Kidney tubule cell (primary cell): ENCODE results near the gene ESYT3.
"Not testable (repeated sequence)": the region's sequence is repeated elsewhere in the genome, so short reads cannot be mapped to it uniquely, and the experiment has no call there.

Experiments
- DNase-seq: peaks from one replicate; pipeline ENCODE4 v3.0.0-alpha.2; 2018; ENCODE audit warnings: low spot score

The ESYT3 gene

DNA sequence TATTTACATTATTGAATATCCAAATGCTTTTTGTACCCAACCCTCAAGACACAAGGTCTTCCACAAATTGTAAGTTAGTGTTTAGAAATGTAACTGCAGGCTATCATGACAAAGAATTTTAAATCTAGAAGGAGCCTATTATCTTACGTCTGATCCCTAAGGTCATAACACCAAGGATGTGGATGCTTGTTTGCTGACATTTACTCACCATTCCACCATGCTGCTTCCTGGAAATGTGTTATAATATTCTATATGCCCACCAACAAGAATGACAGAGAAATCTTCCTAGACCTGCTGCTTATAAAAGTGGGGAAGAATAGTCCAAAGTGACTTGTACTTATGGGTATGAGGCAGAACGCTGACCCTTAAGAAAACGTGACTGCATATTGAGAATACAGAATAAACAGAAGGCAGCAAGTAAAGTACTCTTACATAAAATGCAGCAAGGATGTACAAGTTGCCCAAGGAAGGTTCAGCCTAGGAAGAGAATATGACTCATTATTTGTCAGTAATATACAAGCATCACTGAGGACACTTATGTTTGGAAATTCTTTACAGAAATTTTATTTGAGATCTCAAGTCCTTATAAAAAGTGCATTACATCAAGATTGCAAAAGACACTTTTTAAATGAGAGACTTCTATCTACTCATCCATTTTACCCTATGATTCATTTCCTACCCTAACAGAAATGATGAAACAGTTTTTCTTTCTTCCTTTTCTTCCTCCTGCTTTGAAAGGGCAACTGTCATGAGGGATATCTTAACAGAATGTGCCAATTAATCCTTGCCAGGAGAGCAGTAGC lies 59.6 kb downstream of the ESYT3 start:
- peak; percentile 60 for DNase-seq

DNA sequence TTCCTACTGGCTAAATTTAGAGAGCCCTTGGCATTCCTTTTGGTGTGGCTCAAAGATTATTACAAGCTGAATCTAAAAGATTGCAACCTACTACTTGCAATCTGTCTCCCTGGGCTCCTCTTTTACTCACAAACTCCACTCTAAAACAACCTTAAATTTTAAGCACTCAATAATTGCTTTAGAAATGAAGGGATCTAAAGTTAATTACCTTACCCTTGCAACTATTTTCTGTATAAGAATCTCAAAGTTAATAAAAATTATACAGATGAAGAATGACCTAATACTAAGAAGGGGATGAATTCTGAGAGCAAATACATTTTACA lies 60.2 kb downstream of the ESYT3 start:
- DNase-seq: no peak

DNA sequence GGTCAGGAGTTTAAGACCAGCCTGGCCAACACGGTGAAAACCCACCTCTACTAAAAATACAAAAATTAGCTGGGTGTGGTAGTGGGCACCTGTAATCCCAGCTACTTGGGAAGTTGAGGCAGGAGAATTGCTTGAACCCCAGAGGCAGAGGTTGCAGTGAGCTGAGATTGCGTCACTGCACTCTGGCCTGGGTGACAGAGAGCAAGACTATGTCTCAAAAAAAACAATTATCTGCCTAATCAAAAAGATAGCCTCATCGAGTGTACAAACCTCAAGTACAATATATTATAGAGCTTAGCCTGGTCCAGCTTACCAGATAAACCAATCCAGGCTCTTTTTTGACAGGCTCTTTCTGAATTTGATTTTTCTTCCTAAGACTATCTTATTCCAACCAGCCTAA lies 61.2 kb downstream of the ESYT3 start:
- not testable (repeated sequence) for DNase-seq

DNA sequence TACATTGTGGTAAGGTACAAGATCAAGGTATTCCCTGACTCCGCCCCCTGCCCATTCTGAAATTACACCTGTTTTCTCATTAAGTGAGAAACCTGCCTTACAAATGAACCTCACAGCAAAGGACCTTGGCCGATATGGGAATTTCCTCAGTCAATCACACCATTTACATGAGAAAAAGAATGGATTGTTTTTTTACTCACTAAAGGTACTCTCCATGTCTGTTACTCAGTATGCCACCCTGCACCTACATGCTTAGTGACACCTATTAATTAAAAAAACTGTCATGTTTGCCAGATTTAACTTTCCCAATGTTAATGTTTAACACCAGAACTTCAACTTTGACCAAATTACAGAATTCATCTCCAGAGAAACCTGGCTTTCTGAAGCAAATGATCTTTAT lies 62.0 kb downstream of the ESYT3 start:
- no peak for DNase-seq

- no peak for DNase-seq
Observed at GRCh38 chr3:138497021-138497420, 62.6 kb downstream of the ESYT3 start.

- DNase-seq: no peak
Observed at GRCh38 chr3:138497851-138498250, 63.4 kb downstream of the ESYT3 start.

GRCh38 chr3:138498991-138499390 lies 64.6 kb downstream of the ESYT3 start:
- no peak for DNase-seq

- no peak for DNase-seq
Observed at GRCh38 chr3:138507524-138507923, 73.1 kb downstream of the ESYT3 start.

DNA sequence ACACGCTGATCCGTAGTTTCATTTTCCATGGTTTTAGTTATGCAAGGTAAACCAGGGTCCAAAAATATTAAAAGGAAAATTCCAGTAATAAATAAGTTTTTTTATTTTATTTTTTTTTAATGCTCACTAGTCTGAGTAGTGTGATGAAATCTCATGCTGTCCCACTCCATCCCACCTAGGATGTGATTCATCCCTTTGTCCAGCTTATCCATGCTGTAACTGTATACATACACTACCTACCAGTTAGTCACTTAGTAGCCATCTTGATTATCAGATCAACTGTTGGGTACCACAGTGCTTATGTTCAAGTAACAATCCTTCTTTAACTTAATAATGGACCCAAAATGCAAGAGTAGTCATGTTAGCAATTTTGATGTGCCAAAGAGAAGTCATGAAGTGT lies 75.2 kb downstream of the ESYT3 start:
- DNase-seq: no peak

DNA sequence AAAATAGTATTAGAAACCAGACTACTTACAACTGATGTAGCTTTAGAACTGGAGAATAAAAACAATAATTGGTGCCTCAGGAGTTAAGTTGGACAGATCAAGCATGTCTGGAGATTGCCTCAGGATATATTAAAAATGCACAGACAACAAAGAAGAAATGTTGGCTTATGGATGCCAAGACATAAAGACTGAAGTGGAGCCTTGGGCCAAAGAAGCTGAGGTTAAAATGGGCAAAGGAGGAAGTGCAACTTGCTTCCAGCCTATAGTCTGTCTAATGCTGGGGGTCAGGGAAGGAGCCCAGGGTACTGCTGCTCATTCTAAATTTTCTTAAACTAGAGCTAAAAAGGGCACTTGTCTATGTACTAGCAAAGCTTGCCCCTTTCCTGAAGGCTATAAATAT lies 77.5 kb downstream of the ESYT3 start:
- no peak for DNase-seq

DNA sequence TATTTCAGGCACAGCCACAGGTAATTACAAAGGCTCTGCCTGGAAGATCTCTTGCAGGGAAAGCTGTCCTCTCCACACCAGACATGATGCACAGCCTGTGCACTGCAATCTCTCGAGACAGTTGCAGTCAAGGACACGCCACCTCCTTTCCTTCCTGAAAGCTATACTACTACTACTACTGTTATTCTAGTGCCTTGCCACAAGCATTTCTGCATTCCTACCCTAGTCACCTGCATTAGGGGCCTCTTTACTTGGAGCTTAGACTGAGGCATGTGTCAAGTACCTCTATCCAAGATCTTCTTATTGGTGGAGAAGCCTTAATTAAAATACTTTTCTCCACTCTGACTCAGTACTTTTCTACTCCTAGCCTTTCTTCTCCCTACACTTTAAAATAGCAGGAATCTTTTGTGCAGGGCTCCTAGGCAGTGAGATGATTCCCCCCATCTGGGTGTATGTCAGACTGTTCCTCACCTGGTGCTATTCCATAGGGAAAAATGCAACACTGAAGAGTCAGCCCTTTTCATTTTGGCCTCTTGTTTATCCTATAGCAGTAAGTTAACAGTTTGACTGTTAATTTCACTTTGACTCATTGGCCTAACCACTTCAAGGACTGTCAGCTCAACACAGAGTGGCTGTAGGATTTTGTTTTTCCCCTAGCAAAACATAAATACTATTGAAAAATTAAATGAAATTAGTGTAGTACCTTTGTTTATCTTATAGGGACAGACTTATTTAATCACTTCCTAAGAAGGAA lies 78.9 kb downstream of the ESYT3 start:
- DNase-seq: no peak

DNA sequence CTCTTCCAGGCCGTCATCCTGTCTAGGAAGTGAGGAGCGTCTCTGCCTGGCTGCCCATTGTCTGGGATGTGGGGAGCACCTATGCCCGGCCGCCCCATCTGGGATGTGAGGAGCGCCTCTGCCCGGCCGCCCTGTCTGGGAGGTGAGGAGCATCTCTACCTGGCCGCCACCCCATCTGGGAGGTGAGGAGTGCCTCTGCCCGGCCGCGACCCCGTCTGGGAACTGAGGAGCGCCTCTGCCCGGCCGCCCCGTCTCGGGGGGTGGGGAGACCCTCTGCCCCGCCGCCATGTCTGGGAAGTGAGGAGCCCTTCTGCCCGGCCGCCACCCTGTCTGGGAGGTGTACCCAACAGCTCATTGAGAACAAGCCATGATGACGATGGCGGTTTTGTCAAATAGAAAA lies 87.0 kb downstream of the ESYT3 start:
- DNase-seq: not testable (repeated sequence)
